GM10266 (cell line): ENCODE results near the gene LHPP.

Experiments used
- DNase-seq: peaks from one replicate; pipeline ENCODE4 v3.0.0; 2012; ENCODE audit errors: extremely low spot score
- CTCF ChIP-seq: IDR thresholded peaks from 2 replicates; pipeline ENCODE4 v1.5.1; 2012; ENCODE audit warnings: mild to moderate bottlenecking, low read depth; ENCODE audit not compliant: control insufficient read depth, insufficient read depth; ENCODE audit errors: missing control alignments

The LHPP gene

GRCh38 chr10:124552691-124553276 lies 91.2 kb downstream of the LHPP start:
- TF ChIP-seq CTCF: no peak
- DNase-seq: no peak

GRCh38 chr10:124554085-124554858 lies 92.6 kb downstream of the LHPP start:
- no peak for DNase-seq
- TF ChIP-seq CTCF: no peak

- no peak for TF ChIP-seq CTCF
- no peak for DNase-seq
Observed at GRCh38 chr10:124557167-124557566, 95.5 kb downstream of the LHPP start.

- DNase-seq: no peak
- TF ChIP-seq CTCF: no peak
Observed at GRCh38 chr10:124557648-124558338, 96.2 kb downstream of the LHPP start.

- no peak for DNase-seq
- TF ChIP-seq CTCF: no peak
Observed at GRCh38 chr10:124558339-124559321, 97.0 kb downstream of the LHPP start.

- DNase-seq: no peak
- TF ChIP-seq CTCF: no peak
Observed at GRCh38 chr10:124559372-124560132, 97.9 kb downstream of the LHPP start.
